Suprapubic skin (tissue), 4 donors: ENCODE results near the gene SLCO2A1. TPM values are rescaled to one million over a fixed set of nuclear protein-coding genes. Genes with fewer than 3 reads are reported as not detected.

Experiments used
- DNase-seq, 2 donors: peaks; one replicate each; pipeline ENCODE4 v3.0.0-alpha.2; 2019; ENCODE audit warnings: low spot score in 2 of 2
- H3K27ac ChIP-seq: fragments of 200-600 bp; sonication (generic); one replicate; pipeline ENCODE4 v1.5.1; 2019
- H3K27me3 ChIP-seq: fragments of 200-600 bp; sonication (generic); one replicate; pipeline ENCODE4 v1.5.1; 2019
- H3K36me3 ChIP-seq: fragments of 200-600 bp; sonication (generic); one replicate; pipeline ENCODE4 v1.5.1; 2019
- H3K4me1 ChIP-seq: fragments of 200-600 bp; sonication (generic); one replicate; pipeline ENCODE4 v1.5.1; 2019
- H3K4me3 ChIP-seq: fragments of 200-600 bp; sonication (generic); one replicate; pipeline ENCODE4 v1.5.1; 2019; ENCODE audit warnings: mild to moderate bottlenecking
- H3K9me3 ChIP-seq: fragments of 200-600 bp; sonication (generic); one replicate; pipeline ENCODE4 v1.5.1; 2019
- EP300 ChIP-seq: sonication (generic); formaldehyde crosslinking; IDR thresholded peaks from one replicate; pipeline ENCODE4 v1.6.1; 2017; ENCODE audit warnings: antibody characterized with exemption
- POLR2A ChIP-seq, 2 donors: fragments of 450-650 bp; IDR thresholded peaks; one replicate each; pipeline ENCODE4 v1.6.1; 2017; ENCODE audit warnings: antibody characterized with exemption in 2 of 2, mild to moderate bottlenecking in 2 of 2, moderate library complexity in 2 of 2
- POLR2AphosphoS5 ChIP-seq, 3 donors: sonication (generic); formaldehyde crosslinking; IDR thresholded peaks; one replicate each; pipeline ENCODE4 v1.6.1; 2017; ENCODE audit warnings: antibody characterized with exemption in 3 of 3
- WGBS: methylation state at CpG from one replicate; pipeline ENCODE4 v1.1.5; 2018; 5-methylcytosine and 5-hydroxymethylcytosine counted together
- total RNA-seq, 4 donors: library from RNA; depleted of rRNA; stranded (reverse); fragments of >200 nt; gene quantifications; one replicate each; pipeline ENCODE4 v1.1.0, GENCODE V29; 2016
- TF ChIP-seq, protein P1 (sequence below), 2 donors: fragments of 200-600 bp in 1 of 2; fragments of 450-650 bp in 1 of 2; sonication (generic) in 1 of 2; IDR thresholded peaks; one replicate each; pipeline ENCODE4 v1.5.1; 2016 to 2019; ENCODE audit warnings: antibody characterized with exemption in 2 of 2, mild to moderate bottlenecking in 1 of 2, moderate library complexity in 1 of 2

The SLCO2A1 gene
- total RNA-seq, 4 donors from 2014 or later = 25.0 to 38.7 (median 29.4) TPM

DNA sequence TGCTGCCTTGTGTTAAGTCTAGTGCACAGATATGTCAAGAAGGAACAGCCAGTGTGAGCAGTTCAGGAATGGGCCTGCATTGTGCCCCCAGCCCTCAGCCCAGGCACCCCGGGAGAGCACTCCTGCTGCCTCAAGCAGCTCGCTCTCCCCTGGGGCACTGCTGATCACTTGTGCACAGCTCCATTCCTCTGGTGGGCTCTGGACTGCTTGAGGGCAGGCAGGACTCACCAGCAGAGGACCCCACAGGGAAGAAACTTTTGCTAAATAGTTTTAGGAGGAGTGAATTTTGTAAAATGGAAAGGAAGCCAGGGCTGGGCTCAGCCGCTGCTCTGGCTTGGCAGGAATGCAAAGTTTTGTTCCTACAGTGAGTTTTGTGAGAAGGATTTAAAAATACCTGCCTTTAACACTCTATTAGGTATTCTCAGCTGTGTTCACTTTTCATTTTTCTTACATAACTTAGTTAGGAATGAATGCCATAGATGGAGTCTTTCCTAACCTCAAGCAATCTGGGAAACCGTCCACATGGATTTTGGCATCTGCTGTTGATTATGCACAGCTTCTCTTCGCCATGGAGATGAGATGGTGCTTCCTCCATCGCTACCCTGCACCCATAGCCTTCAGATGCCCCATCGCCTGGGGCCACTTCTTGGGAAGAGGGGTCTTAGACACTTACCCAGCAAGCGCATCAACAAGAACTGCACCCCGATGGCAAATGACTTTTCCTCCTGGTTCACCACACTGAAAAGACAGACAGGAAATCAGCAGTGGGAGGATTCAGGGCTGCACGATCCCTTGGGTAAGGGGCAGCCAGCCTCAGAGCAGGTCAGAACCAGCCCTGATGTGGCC, 91.7 kb downstream of the SLCO2A1 start:
- Histone ChIP-seq H3K27ac (no peak overlapping the region), H3K4me1 (peaks cover 23% of the 10 kb centered on the region), H3K27me3 (no peaks in the 10 kb centered on the region), H3K4me3 (no peak overlapping the region), H3K36me3 (no peaks in the 10 kb centered on the region), H3K9me3 (no peaks in the 10 kb centered on the region)
- TF ChIP-seq, protein P1, sequence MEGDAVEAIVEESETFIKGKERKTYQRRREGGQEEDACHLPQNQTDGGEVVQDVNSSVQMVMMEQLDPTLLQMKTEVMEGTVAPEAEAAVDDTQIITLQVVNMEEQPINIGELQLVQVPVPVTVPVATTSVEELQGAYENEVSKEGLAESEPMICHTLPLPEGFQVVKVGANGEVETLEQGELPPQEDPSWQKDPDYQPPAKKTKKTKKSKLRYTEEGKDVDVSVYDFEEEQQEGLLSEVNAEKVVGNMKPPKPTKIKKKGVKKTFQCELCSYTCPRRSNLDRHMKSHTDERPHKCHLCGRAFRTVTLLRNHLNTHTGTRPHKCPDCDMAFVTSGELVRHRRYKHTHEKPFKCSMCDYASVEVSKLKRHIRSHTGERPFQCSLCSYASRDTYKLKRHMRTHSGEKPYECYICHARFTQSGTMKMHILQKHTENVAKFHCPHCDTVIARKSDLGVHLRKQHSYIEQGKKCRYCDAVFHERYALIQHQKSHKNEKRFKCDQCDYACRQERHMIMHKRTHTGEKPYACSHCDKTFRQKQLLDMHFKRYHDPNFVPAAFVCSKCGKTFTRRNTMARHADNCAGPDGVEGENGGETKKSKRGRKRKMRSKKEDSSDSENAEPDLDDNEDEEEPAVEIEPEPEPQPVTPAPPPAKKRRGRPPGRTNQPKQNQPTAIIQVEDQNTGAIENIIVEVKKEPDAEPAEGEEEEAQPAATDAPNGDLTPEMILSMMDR (IDR thresholded peaks at IDR 0.05) = no peak
- TF ChIP-seq EP300 (no peak), POLR2AphosphoS5 (IDR thresholded peaks at IDR 0.05) (no peak), POLR2A (IDR thresholded peaks at IDR 0.05) (no peak)
- 27% methylated on average over 10 of the region's 10 CpGs for WGBS
- DNase-seq = peak; percentile 52 to 75

DNA sequence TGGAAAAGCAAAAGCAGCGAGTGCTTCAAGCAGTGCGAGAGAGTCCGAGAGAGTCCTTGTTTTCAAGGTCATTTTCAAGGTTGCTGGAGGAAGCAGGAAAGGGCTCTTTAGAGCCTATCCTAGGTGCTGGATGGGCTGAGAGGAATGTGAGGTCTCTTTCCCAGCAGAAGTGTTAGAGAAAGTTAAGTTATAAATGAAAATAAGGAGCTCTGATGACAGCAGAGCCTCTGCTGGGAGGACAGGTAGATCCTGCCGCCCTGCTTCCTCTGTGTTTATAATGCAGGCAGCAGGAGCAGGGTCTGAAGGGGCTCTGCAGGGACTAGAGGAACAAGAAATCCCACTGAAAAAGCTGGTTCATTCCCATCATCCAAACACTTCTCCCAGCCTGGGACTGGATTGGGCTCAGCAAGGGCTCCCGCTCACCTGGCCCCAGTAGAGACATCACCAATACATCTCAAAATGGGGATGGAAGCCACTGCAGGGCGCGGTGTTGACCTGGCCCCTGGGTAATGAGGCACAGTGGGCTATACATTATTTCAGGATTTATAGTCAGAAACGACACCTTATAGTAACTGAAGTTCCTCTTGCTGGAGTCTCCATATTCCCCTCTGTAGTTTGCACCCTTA, 92.6 kb downstream of the SLCO2A1 start:
- peaks cover 16% of the 10 kb centered on the region for H3K4me1 ChIP-seq
- H3K27me3 ChIP-seq = no peaks in the 10 kb centered on the region
- TF ChIP-seq POLR2A (IDR thresholded peaks at IDR 0.05) = no peak
- no peak for TF ChIP-seq POLR2AphosphoS5 (IDR thresholded peaks at IDR 0.05)
- TF ChIP-seq EP300 = no peak
- TF ChIP-seq, protein P1 (IDR thresholded peaks at IDR 0.05) = no peak
- no peaks in the 10 kb centered on the region for H3K9me3 ChIP-seq
- no peaks in the 10 kb centered on the region for H3K36me3 ChIP-seq
- no peak overlapping the region for H3K27ac ChIP-seq
- WGBS = 83% methylated on average over 8 of the region's 8 CpGs
- DNase-seq = peak; percentile 21 to 38
- no peak overlapping the region for H3K4me3 ChIP-seq

DNA sequence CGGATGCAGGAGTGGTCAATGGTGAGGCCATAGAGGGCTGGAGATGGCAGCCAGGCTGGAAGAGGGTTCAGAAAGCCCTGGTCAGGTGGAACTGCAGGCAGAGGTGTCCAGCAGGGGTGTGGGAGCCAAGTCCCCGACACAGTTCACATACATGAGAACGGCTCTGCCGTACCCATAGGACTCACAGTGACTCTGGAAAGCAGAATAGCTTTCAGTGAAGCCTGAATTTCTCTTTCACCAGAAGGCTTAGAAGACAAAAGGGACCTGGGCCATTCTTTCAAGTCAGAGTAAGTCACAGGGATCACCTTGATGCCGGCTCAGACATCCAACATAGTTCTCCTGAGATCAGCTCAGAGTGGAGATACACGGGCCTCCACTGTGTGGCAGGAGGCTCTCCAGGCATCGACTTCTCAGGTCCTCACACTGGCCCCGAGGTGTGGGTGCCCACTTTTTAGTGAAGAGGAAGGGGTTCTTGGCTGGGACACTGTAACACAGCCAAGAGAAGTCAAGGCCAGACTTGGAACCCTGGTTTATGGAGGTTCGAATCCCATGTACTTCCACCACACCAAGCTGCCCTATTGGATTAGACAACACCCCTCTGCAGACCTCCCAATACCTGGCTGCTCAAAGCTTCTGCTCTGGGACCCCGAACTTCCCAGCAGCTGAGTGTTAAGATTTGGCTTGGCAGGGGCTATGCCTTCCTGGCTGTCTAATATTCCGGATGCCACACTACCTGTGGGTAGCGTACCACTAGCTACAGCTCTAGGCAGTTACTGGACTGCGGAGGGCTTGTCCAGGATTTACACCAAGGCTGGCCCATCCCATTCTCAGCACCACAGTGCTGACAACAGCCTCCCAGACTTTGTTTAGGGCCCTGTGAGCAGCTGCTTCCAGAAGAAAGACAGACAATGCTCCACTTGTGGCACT, 93.6 kb downstream of the SLCO2A1 start:
- DNase-seq = peak; percentile 43 to 70
- Histone ChIP-seq H3K27ac (no peak overlapping the region), H3K4me1 (peaks cover 7% of the 10 kb centered on the region), H3K9me3 (no peaks in the 10 kb centered on the region), H3K4me3 (no peak overlapping the region), H3K27me3 (no peaks in the 10 kb centered on the region), H3K36me3 (no peaks in the 10 kb centered on the region)
- 88% methylated on average over 8 of the region's 13 CpGs for WGBS
- TF ChIP-seq POLR2A (IDR thresholded peaks at IDR 0.05) = no peak
- TF ChIP-seq, protein P1 (IDR thresholded peaks at IDR 0.05) = no peak
- TF ChIP-seq EP300 = no peak
- TF ChIP-seq POLR2AphosphoS5 (IDR thresholded peaks at IDR 0.05) = no peak

DNA sequence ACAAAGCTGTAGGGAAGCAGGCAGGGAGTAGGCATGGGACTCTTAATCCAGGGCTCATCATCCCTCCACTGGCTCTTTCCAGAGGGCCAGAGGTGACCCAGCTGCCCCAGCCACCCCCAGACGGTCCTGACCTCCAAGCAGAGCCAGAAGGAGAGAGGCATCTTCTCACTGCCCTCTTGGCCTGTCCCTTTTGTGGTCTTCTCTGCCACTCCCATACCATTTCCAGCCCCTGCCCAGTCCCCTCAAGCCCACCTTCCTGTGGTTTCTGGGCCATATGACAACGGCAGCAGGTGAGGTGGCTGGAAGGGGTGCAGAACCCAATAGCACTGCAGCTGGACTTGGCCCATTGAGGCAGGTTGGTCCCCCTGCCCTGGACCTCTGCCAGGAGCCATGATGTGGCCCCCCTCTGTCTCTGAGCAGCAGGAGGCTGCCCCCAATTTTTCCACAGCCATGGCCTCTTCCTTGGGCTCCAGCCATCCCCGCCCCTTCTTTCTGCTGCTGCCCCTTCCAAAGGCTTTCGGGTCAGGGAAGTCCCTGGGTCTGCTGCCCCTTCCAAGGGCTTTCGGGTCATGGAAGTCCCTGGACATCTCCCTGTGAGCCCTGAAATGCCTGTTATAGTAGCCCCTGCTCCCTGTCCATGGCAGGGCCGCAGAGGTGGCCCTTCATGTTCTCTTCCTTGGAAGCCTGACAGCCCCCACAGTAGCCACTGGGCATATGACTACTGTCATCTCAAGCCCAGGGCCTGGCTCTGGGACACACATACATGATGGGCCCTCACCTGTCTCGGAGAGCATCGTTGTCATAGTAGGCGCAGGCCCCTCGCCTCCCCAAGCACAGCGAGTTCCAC, 94.5 kb downstream of the SLCO2A1 start:
- H3K4me1 ChIP-seq = peaks cover 7% of the 10 kb centered on the region
- H3K4me3 ChIP-seq = no peak overlapping the region
- peak; percentile 46 to 70 for DNase-seq
- TF ChIP-seq, protein P1 (IDR thresholded peaks at IDR 0.05) = no peak
- no peak for TF ChIP-seq EP300
- TF ChIP-seq POLR2A (IDR thresholded peaks at IDR 0.05) = no peak
- TF ChIP-seq POLR2AphosphoS5 (IDR thresholded peaks at IDR 0.05) = no peak
- WGBS = 98% methylated on average over 10 of the region's 11 CpGs
- no peaks in the 10 kb centered on the region for H3K9me3 ChIP-seq
- no peaks in the 10 kb centered on the region for H3K27me3 ChIP-seq
- H3K27ac ChIP-seq = no peak overlapping the region
- H3K36me3 ChIP-seq = no peaks in the 10 kb centered on the region
